HepG2 (cell line): ENCODE results near the gene FAM234B. TPM values are rescaled to one million over a fixed set of nuclear protein-coding genes. Genes with fewer than 3 reads are reported as not detected.

Source experiments
- ATAC-seq: fragments of 200-7000 bp; cut with Tn5 transposase; 3 replicates; pipeline ENCODE4 v1.9.1; 2020; ENCODE audit warnings: mild to moderate bottlenecking, moderate library complexity
- BruUV-seq: library from RNA; stranded (reverse); fragments of 400-500 nt; replicated peaks from 2 replicates; lab custom pipeline; 2021; lab: Mats Ljungman, UMichigan
- CTCF ChIA-PET: fragments of 300-600 bp; formaldehyde crosslinking; extraction: SDS; loops from one replicate; lab custom pipeline; 2021; ENCODE audit warnings: low total read pairs, inconsistent platforms, low intra/inter-chr PET ratio; lab: Yijun Ruan, JAX
- POLR2A ChIA-PET: fragments of 350-600 bp; sonication (Branson Sonifier 250); formaldehyde crosslinking; loops from one replicate; lab custom pipeline; 2020; ENCODE audit warnings: antibody characterized with exemption, inconsistent platforms; lab: Yijun Ruan, JAX
- DNase-seq: peaks from one replicate; pipeline ENCODE4 v3.0.0-alpha.2; 2015; ENCODE audit warnings: low spot score
- FAIRE-seq: peaks from 3 replicates; lab custom pipeline; 2011; peaks lifted over from hg19 to GRCh38; lab: Jason Lieb, UNC
- H2AFZ ChIP-seq: one replicate; pipeline ENCODE4 v1.6.1; 2011; ENCODE audit warnings: low read length, inconsistent platforms
- H3K27ac ChIP-seq: fragments of 300-600 bp; 3 replicates; pipeline ENCODE4 v1.8.0; 2011; ENCODE audit warnings: mixed run types, mild to moderate bottlenecking, mixed read lengths, low read length, inconsistent platforms; ENCODE audit not compliant: insufficient read depth; ENCODE audit errors: extremely low read length
- H3K27me3 ChIP-seq, 2 experiments: fragments of 200-600 bp in 1 of 2; 2 replicates in 1 of 2; 3 replicates in 1 of 2; pipeline versions ENCODE4 v1.6.0 to v1.8.0; 2011; ENCODE audit warnings: low read length in 2 of 2, mild to moderate bottlenecking in 2 of 2, moderate library complexity in 2 of 2, inconsistent platforms in 1 of 2; ENCODE audit not compliant: insufficient read depth in 2 of 2, control insufficient read depth in 1 of 2
- H3K36me3 ChIP-seq, 2 experiments: fragments of 200-600 bp in 1 of 2; replicated peaks in 1 of 2; 2 replicates in 1 of 2; 3 replicates in 1 of 2; pipeline versions ENCODE4 v1.5.1 to v1.8.0; 2011; ENCODE audit warnings: low read length in 2 of 2, inconsistent platforms in 1 of 2; ENCODE audit not compliant: insufficient read depth in 2 of 2, control insufficient read depth in 1 of 2
- H3K4me1 ChIP-seq: 2 replicates; pipeline ENCODE4 v1.5.1; 2012; ENCODE audit warnings: low read length, inconsistent platforms; ENCODE audit not compliant: insufficient read depth
- H3K4me2 ChIP-seq: 2 replicates; pipeline ENCODE4 v1.6.0; 2011; ENCODE audit warnings: low read depth, low read length, inconsistent platforms
- H3K4me3 ChIP-seq, 3 experiments: fragments of 200-600 bp in 1 of 3; sonication (generic), shearing (Covaris generic) in 1 of 3; replicated peaks in 1 of 3; 2 replicates each; pipeline ENCODE4 v1.5.1; 2011 to 2016; ENCODE audit warnings: low read length in 3 of 3, inconsistent platforms in 2 of 3, low read depth in 2 of 3, mild to moderate bottlenecking in 2 of 3, control low read depth in 1 of 3, mixed read lengths in 1 of 3; ENCODE audit not compliant: insufficient read depth in 1 of 3
- H3K79me2 ChIP-seq: one replicate; pipeline ENCODE4 v1.6.1; 2011; ENCODE audit warnings: low read length, inconsistent platforms; ENCODE audit not compliant: insufficient read depth
- H3K9ac ChIP-seq: 2 replicates; pipeline ENCODE4 v1.6.0; 2011; ENCODE audit warnings: mild to moderate bottlenecking, low read depth, low read length, inconsistent platforms; ENCODE audit not compliant: insufficient read depth
- H3K9me3 ChIP-seq: 2 replicates; pipeline ENCODE4 v1.5.1; 2012; ENCODE audit warnings: mild to moderate bottlenecking, low read length
- H4K20me1 ChIP-seq: 2 replicates; pipeline ENCODE4 v1.6.0; 2011; ENCODE audit warnings: inconsistent platforms, mild to moderate bottlenecking, low read length, moderate library complexity; ENCODE audit not compliant: insufficient read depth
- GABPB1 ChIP-seq: IDR thresholded peaks from 2 replicates; pipeline ENCODE4 v1.6.1; 2016; ENCODE audit warnings: mild to moderate bottlenecking, missing genetic modification reagents, moderate library complexity, missing compliant biosample characterization
- HNRNPL ChIP-seq: fragments of 200-400 bp; formaldehyde crosslinking; IDR thresholded peaks from 2 replicates; pipeline ENCODE4 v1.6.1; 2017; ENCODE audit warnings: mild to moderate bottlenecking, low read depth, low read length
- TBX2 ChIP-seq: sonication (generic); formaldehyde crosslinking; IDR thresholded peaks from 2 replicates; pipeline ENCODE4 v1.5.0; 2020; ENCODE audit warnings: missing genetic modification reagents, mild to moderate bottlenecking, borderline replicate concordance
- YY1 ChIP-seq: IDR thresholded peaks from 2 replicates; pipeline ENCODE4 v1.6.1; 2011; ENCODE audit warnings: low read length, low read depth, moderate library complexity, mild to moderate bottlenecking; ENCODE audit not compliant: insufficient read depth, insufficient replicate concordance
- ZBTB20 ChIP-seq: sonication (generic); formaldehyde crosslinking; IDR thresholded peaks from 2 replicates; pipeline ENCODE4 v1.8.1; 2023; ENCODE audit warnings: missing genetic modification reagents, low read depth, mild to moderate bottlenecking, borderline replicate concordance
- ZC3H4 ChIP-seq: sonication (generic); formaldehyde crosslinking; IDR thresholded peaks from 2 replicates; pipeline ENCODE4 v1.4.0; 2020; ENCODE audit warnings: missing genetic modification reagents, borderline replicate concordance
- ZNF180 ChIP-seq: sonication (generic); formaldehyde crosslinking; IDR thresholded peaks from 2 replicates; pipeline ENCODE4 v1.4.0; 2020; ENCODE audit warnings: low read depth, missing genetic modification reagents, borderline replicate concordance
- ZNF547 ChIP-seq: sonication (generic); formaldehyde crosslinking; IDR thresholded peaks from 2 replicates; pipeline ENCODE4 v1.5.1; 2020; ENCODE audit warnings: mild to moderate bottlenecking, missing genetic modification reagents
- ZNF782 ChIP-seq: sonication (generic); formaldehyde crosslinking; IDR thresholded peaks from 2 replicates; pipeline ENCODE4 v1.4.0; 2020; ENCODE audit warnings: missing genetic modification reagents, mild to moderate bottlenecking, borderline replicate concordance
- ZSCAN20 ChIP-seq: sonication (generic); formaldehyde crosslinking; IDR thresholded peaks from 2 replicates; pipeline ENCODE4 v1.4.0; 2020; ENCODE audit warnings: missing genetic modification reagents, mild to moderate bottlenecking, borderline replicate concordance
- WGBS: methylation state at CpG from one replicate; pipeline ENCODE4 v1.1.6; 2017; ENCODE audit warnings: low lambda C conversion rate; 5-methylcytosine and 5-hydroxymethylcytosine counted together
- in situ Hi-C: cut with HindIII; loops from 2 replicates; pipeline ENCODE4 v1.10.0; 2017; ENCODE audit warnings: low pct_unique_long_range_greater_than_20kb; ENCODE audit not compliant: extremely low pct_ligation_motif_present
- intact Hi-C: fragments of 100-400 bp; cut with micrococcal nuclease; formaldehyde crosslinking; loops from one replicate; pipeline ENCODE4 v1.10.0; 2022; ENCODE audit not compliant: unreplicated experiment
- polyA plus RNA-seq, 8 experiments: library from polyadenylated mRNA; depleted of rRNA in 3 of 8; stranded (reverse) in 7 of 8; unstranded in 1 of 8; fragments of >200 nt; fragmentation: Illumina TruSeq in 4 of 8; extraction: Trizol in 4 of 8; gene quantifications; 2 replicates each; pipeline versions ENCODE4 v1.2.1 to v1.2.3, GENCODE V29; 2011 to 2016; ENCODE audit warnings: low read depth in 4 of 8, missing spikeins in 1 of 8, mixed read lengths in 1 of 8; ENCODE audit not compliant: insufficient read depth in 1 of 8
- total RNA-seq, 5 experiments: library from RNA; depleted of rRNA; stranded (reverse); fragments of >200 nt; fragmentation: Illumina TruSeq; extraction: Trizol; gene quantifications; 2 replicates each; pipeline ENCODE4 v1.2.3, GENCODE V29; 2016; ENCODE audit warnings: low read depth in 1 of 5
- TF ChIP-seq, protein P1 (sequence below): sonication (generic); formaldehyde crosslinking; IDR thresholded peaks from 2 replicates; pipeline ENCODE4 v1.5.0; 2020; ENCODE audit warnings: mild to moderate bottlenecking, low read depth, missing genetic modification reagents, borderline replicate concordance

The FAM234B gene
- total and polyA plus RNA-seq, 2 of the 13 experiments (the other 11 are each of a cell fraction or from before 2014, with no cell fraction given): 7.8 to 13.8 TPM

DNA sequence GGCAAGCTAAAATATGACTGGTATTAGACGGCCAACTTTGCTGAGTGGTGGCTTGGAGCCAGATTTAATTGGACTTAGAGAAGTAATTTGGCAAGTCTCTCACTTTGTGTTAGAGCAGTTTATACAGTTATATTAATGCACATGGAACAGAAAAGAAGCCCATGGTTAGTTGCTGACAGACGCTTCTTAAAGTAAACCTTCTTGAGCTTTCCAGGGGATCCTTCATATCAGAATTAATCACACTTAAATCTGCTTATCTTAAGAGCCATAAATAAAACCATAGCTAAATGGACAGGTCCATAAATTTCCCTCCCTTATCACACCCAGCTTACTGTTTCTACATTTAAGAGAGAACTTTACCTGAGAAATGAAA is 49.7 kb downstream of the FAM234B start:
- intact Hi-C loops: no loop called here
- POLR2A ChIA-PET: no interaction called here
- WGBS: 0% methylated on average over 2 of the region's 2 CpGs
- Histone ChIP-seq H4K20me1 (no peaks in the 10 kb centered on the region), H3K36me3 (no peaks in the 10 kb centered on the region), H3K4me2 (no peak overlapping the region), H3K4me3 (no peak overlapping the region), H3K27me3 (peaks cover 2 to 60% of the 10 kb centered on the region in 2 experiments; a peak in 4 of 5 replicates), H3K4me1 (peaks cover 18% of the 10 kb centered on the region), H3K9me3 (no peaks in the 10 kb centered on the region), H3K9ac (no peak overlapping the region), H3K79me2 (no peaks in the 10 kb centered on the region), H2AFZ (no peak overlapping the region), H3K27ac (no peak overlapping the region)
- FAIRE-seq (no peak), ATAC-seq (no peak), DNase-seq (no peak)
- TF ChIP-seq YY1: no peak
- TF ChIP-seq ZC3H4: no peak
- TF ChIP-seq ZNF782 (CRISPR knock-in tag): no peak
- no peak for TF ChIP-seq HNRNPL
- TF ChIP-seq ZNF547 (CRISPR knock-in tag): no peak
- TF ChIP-seq ZSCAN20 (CRISPR knock-in tag): no peak
- TF ChIP-seq ZNF180 (CRISPR knock-in tag): no peak
- TF ChIP-seq ZBTB20 (CRISPR knock-in tag): no peak
- TF ChIP-seq, protein P1, sequence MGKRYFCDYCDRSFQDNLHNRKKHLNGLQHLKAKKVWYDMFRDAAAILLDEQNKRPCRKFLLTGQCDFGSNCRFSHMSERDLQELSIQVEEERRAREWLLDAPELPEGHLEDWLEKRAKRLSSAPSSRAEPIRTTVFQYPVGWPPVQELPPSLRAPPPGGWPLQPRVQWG: no peak
- no peak for TF ChIP-seq TBX2 (CRISPR knock-in tag)
- TF ChIP-seq GABPB1 (CRISPR knock-in tag): no peak
- BruUV-seq: no TSS peak
- CTCF ChIA-PET: no interaction called here
- in situ Hi-C loops: no loop called here
